Ovary (tissue), 3 donors: Measurements from ENCODE around the gene ROMO1.

Experiments
- EP300 ChIP-seq: sonication (generic); formaldehyde crosslinking; IDR thresholded peaks from one replicate; pipeline ENCODE4 v1.6.1; 2017; ENCODE audit warnings: antibody characterized with exemption
- POLR2A ChIP-seq: fragments of 450-650 bp; IDR thresholded peaks from one replicate; pipeline ENCODE4 v1.6.1; 2017; ENCODE audit warnings: antibody characterized with exemption, mild to moderate bottlenecking, moderate library complexity
- TF ChIP-seq, protein P1 (sequence below), 3 donors: fragments of 450-650 bp in 2 of 3; fragments of 200-600 bp in 1 of 3; IDR thresholded peaks; one replicate each; pipeline versions ENCODE4 v1.5.1 to v1.8.0; 2016 to 2022; ENCODE audit warnings: antibody characterized with exemption in 3 of 3, mild to moderate bottlenecking in 1 of 3
- donor health status: DM: no; HTN: no; CAD: no.

DNA sequence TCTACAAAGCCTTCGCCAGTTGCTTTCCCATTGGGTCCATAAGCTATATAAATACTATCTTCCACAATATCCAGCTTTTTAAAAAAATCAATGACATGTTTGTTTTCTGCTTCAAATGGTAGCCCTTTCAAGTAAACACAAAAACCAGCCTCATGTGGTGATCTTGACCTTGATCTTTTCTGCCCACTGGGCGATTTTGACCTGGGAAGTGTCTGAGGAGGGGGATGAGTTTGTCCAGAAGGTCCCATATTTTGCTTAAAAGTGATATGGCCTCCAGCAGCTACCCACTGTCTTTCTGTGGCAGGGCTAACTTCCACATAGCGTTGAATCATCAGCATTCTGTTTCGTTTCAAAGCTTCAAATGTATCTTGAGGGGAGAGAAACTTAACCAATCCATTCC is 45.3 kb upstream of the ROMO1 start:
- no peak for TF ChIP-seq EP300
- TF ChIP-seq POLR2A, result no peak
- TF ChIP-seq, protein P1, sequence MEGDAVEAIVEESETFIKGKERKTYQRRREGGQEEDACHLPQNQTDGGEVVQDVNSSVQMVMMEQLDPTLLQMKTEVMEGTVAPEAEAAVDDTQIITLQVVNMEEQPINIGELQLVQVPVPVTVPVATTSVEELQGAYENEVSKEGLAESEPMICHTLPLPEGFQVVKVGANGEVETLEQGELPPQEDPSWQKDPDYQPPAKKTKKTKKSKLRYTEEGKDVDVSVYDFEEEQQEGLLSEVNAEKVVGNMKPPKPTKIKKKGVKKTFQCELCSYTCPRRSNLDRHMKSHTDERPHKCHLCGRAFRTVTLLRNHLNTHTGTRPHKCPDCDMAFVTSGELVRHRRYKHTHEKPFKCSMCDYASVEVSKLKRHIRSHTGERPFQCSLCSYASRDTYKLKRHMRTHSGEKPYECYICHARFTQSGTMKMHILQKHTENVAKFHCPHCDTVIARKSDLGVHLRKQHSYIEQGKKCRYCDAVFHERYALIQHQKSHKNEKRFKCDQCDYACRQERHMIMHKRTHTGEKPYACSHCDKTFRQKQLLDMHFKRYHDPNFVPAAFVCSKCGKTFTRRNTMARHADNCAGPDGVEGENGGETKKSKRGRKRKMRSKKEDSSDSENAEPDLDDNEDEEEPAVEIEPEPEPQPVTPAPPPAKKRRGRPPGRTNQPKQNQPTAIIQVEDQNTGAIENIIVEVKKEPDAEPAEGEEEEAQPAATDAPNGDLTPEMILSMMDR (IDR thresholded peaks at IDR 0.05), result no peak
